GM12878 (cell line): Measurements from ENCODE around the gene UBA7. TPM values are rescaled to one million over a fixed set of nuclear protein-coding genes. Genes with fewer than 3 reads are reported as not detected.

Experiments used
- ATAC-seq: fragments of 200-7000 bp; cut with Tn5 transposase; 3 replicates; pipeline ENCODE4 v1.9.1; 2020; ENCODE audit warnings: mild to moderate bottlenecking, moderate library complexity
- BruUV-seq: library from RNA; stranded (reverse); fragments of 400-500 nt; replicated peaks from 2 replicates; lab custom pipeline; 2021; lab: Mats Ljungman, UMichigan
- CTCF ChIA-PET: fragments of 300-600 bp; sonication (Branson Sonifier 250); formaldehyde crosslinking; extraction: SDS; loops from one replicate; lab custom pipeline; 2021; ENCODE audit warnings: inconsistent platforms; lab: Yijun Ruan, JAX
- POLR2A ChIA-PET: fragments of 350-600 bp; formaldehyde crosslinking; extraction: SDS; loops from one replicate; lab custom pipeline; 2021; ENCODE audit warnings: inconsistent platforms; lab: Charles Lee
- RAD21 ChIA-PET: fragments of 300-600 bp; sonication (Branson Sonifier 250); formaldehyde crosslinking; loops from one replicate; lab custom pipeline; 2023; ENCODE audit warnings: antibody characterized with exemption; ENCODE audit not compliant: unreplicated experiment; lab: Charles Lee
- SMC1A ChIA-PET: fragments of 300-600 bp; sonication (Branson Sonifier 250); formaldehyde crosslinking; loops from one replicate; lab custom pipeline; 2023; ENCODE audit not compliant: unreplicated experiment, uncharacterized antibody; lab: Charles Lee
- DNase-seq: peaks from one replicate; pipeline ENCODE4 v3.0.0-alpha.2; 2011; ENCODE audit warnings: low read depth, low spot score
- FAIRE-seq: peaks from 3 replicates; lab custom pipeline; 2011; peaks lifted over from hg19 to GRCh38; lab: Jason Lieb, UNC
- H2AFZ ChIP-seq: 2 replicates; pipeline ENCODE4 v1.6.0; 2011; ENCODE audit warnings: low read depth, low read length, control low read depth; ENCODE audit not compliant: control insufficient read depth
- H3K27ac ChIP-seq: 2 replicates; pipeline ENCODE4 v1.5.1; 2011; ENCODE audit warnings: control low read depth; ENCODE audit not compliant: control insufficient read depth, insufficient read depth
- H3K27me3 ChIP-seq, 2 experiments: replicated peaks in 1 of 2; 2 replicates each; pipeline versions ENCODE4 v1.6.0 to v1.6.1; 2011; ENCODE audit warnings: low read length in 1 of 2; ENCODE audit not compliant: control insufficient read depth in 2 of 2, insufficient read depth in 2 of 2
- H3K36me3 ChIP-seq, 2 experiments: 2 replicates each; pipeline ENCODE4 v1.5.1; 2011; ENCODE audit warnings: low read length in 1 of 2; ENCODE audit not compliant: control insufficient read depth in 2 of 2, insufficient read depth in 2 of 2
- H3K4me1 ChIP-seq: 2 replicates; pipeline ENCODE4 v1.6.1; 2011; ENCODE audit warnings: mild to moderate bottlenecking, low read length, moderate library complexity, mixed read lengths; ENCODE audit not compliant: control insufficient read depth, insufficient read depth
- H3K4me2 ChIP-seq: 2 replicates; pipeline ENCODE4 v1.6.0; 2011; ENCODE audit warnings: control low read depth; ENCODE audit not compliant: control insufficient read depth, insufficient read depth
- H3K4me3 ChIP-seq: fragments of 200-600 bp; sonication (generic); 2 replicates; pipeline ENCODE4 v1.5.1; 2016
- H3K79me2 ChIP-seq: 2 replicates; pipeline ENCODE4 v1.6.0; 2011; ENCODE audit warnings: low read length; ENCODE audit not compliant: control insufficient read depth, insufficient read depth
- H3K9ac ChIP-seq: 2 replicates; pipeline ENCODE4 v1.8.0; 2011; ENCODE audit warnings: low read length, control low read depth, mixed read lengths; ENCODE audit not compliant: control insufficient read depth, insufficient read depth
- H3K9me3 ChIP-seq: replicated peaks from 3 replicates; pipeline ENCODE4 v1.5.1; 2011; ENCODE audit warnings: mild to moderate bottlenecking, low read length; ENCODE audit not compliant: control insufficient read depth, insufficient read depth
- H4K20me1 ChIP-seq: 2 replicates; pipeline ENCODE4 v1.6.0; 2011; ENCODE audit not compliant: control insufficient read depth, insufficient read depth
- HCFC1 ChIP-seq: fragments of 150-350 bp; IDR thresholded peaks from 2 replicates; pipeline ENCODE4 v1.6.1; 2014; ENCODE audit warnings: low read length
- JUND ChIP-seq: IDR thresholded peaks from 2 replicates; pipeline ENCODE4 v1.6.1; 2012; ENCODE audit warnings: low read depth, mild to moderate bottlenecking, low read length, improper control_type of control experiment, moderate library complexity
- LARP7 ChIP-seq: fragments of 450-650 bp; IDR thresholded peaks from 2 replicates; pipeline ENCODE4 v1.6.1; 2017; ENCODE audit warnings: mild to moderate bottlenecking
- NKRF ChIP-seq: fragments of 450-650 bp; conservative IDR thresholded peaks from 2 replicates; pipeline ENCODE4 v1.6.1; 2017; ENCODE audit warnings: mild to moderate bottlenecking, moderate library complexity
- POLR2AphosphoS5 ChIP-seq: IDR thresholded peaks from 2 replicates; pipeline ENCODE4 v1.6.1; 2011; ENCODE audit warnings: mild to moderate bottlenecking, low read length, inconsistent platforms
- RB1 ChIP-seq: fragments of 450-650 bp; formaldehyde crosslinking; IDR thresholded peaks from 2 replicates; pipeline ENCODE4 v1.6.1; 2017; ENCODE audit warnings: mild to moderate bottlenecking, borderline replicate concordance
- SMC3 ChIP-seq: IDR thresholded peaks from 2 replicates; pipeline ENCODE4 v1.6.1; 2011; ENCODE audit warnings: low read length, improper control_type of control experiment, borderline replicate concordance
- TBL1XR1 ChIP-seq: IDR thresholded peaks from 2 replicates; pipeline ENCODE4 v1.6.1; 2012; ENCODE audit warnings: low read depth, low read length, improper control_type of control experiment
- ZBTB33 ChIP-seq: fragments of 450-650 bp; IDR thresholded peaks from 2 replicates; pipeline ENCODE4 v1.6.1; 2017; ENCODE audit warnings: mild to moderate bottlenecking
- WGBS: methylation state at CpG from one replicate; pipeline ENCODE4 v1.1.6; 2016; ENCODE audit warnings: low lambda C conversion rate; ENCODE audit not compliant: insufficient replicate concordance, insufficient coverage; ENCODE audit errors: missing lambda C conversion rate; 5-methylcytosine and 5-hydroxymethylcytosine counted together
- in situ Hi-C: fragments of 300-500 bp; cut with MboI; formaldehyde crosslinking; loops from 9 replicates; pipeline ENCODE4 v1.14.3; 2018; ENCODE audit warnings: mixed read lengths
- intact Hi-C: fragments of 100-400 bp; cut with micrococcal nuclease; formaldehyde crosslinking; loops from one replicate; pipeline ENCODE4 v1.14.2; 2022; ENCODE audit not compliant: unreplicated experiment
- polyA plus RNA-seq, 11 experiments: library from polyadenylated mRNA; depleted of rRNA in 4 of 11; unstranded in 6 of 11; stranded (reverse) in 5 of 11; fragments of >200 nt; fragmentation: Nextera tagmentation in 4 of 11; fragmentation: Illumina TruSeq in 1 of 11; extraction: Ambion mirVana in 4 of 11; extraction: Trizol in 1 of 11; gene quantifications; 1 replicate in 1 of 11; 2 replicates in 10 of 11; pipeline versions ENCODE4 v1.2.1 to v1.2.3, GENCODE V29; 2011 to 2016; ENCODE audit warnings: inconsistent platforms in 2 of 11, missing spikeins in 2 of 11, low read depth in 1 of 11
- total RNA-seq, 4 experiments: library from RNA; depleted of rRNA in 3 of 4; stranded (reverse); fragments of >200 nt in 3 of 4; fragmentation: Illumina TruSeq in 1 of 4; extraction: Trizol in 1 of 4; gene quantifications; 2 replicates each; pipeline versions ENCODE4 v1.2.1 to v1.2.3, GENCODE V29; 2013 to 2021

UBA7 gene
- total and polyA plus RNA-seq, 10 of the 15 experiments (the other 5 are each of a cell fraction or from before 2014, with no cell fraction given) = 11.8 to 116 (median 46.7) TPM

GRCh38 chr3:49802719-49803464 lies 10.9 kb downstream of the UBA7 start, which contains the start of gene INKA1 (continued):
- peak; percentile 89; the same call in 1 of the 2 replicates for TF ChIP-seq SMC3
- TF ChIP-seq LARP7 = peak; percentile 59; the same call in 1 of the 2 replicates
- TF ChIP-seq TBL1XR1 = 0 out of 2 replicates have a peak, but pooled peaks have one; percentile 35
- no peak for TF ChIP-seq HCFC1
- TF ChIP-seq NKRF = peak; percentile 57
- 0 out of 2 replicates have a peak, but pooled peaks have one; percentile 14 for TF ChIP-seq POLR2AphosphoS5
- TF ChIP-seq JUND = no peak
- peak; percentile 92; the same call in 1 of the 2 replicates for TF ChIP-seq RB1

GRCh38 chr3:49801160-49801559 lies 12.6 kb downstream of the UBA7 start:
- no peak for TF ChIP-seq ZBTB33

More at GRCh38 chr3:49801160-49801559, 12.6 kb downstream of the UBA7 start:
- intact Hi-C loops (no loop called here), in situ Hi-C loops (loop anchor here (5.0 kb wide), 1 partner anchor 106 kb away; no protein-coding TSS in a partner anchor)
- Histone ChIP-seq H4K20me1 (no peaks in the 10 kb centered on the region), H3K27me3 (no peaks in the 10 kb centered on the region; a peak in 1 of 4 replicates), H2AFZ (no peak overlapping the region), H3K36me3 (no peaks in the 10 kb centered on the region), H3K79me2 (no peaks in the 10 kb centered on the region), H3K27ac (no peak overlapping the region), H3K9ac (no peak overlapping the region), H3K4me1 (peaks cover 23% of the 10 kb centered on the region), H3K9me3 (no peaks in the 10 kb centered on the region), H3K4me3 (no peak overlapping the region), H3K4me2 (no peak overlapping the region)
- WGBS = 31% methylated on average over 2 of the region's 2 CpGs
- ATAC-seq (no peak), DNase-seq (no peak), FAIRE-seq (no peak)
- RAD21 ChIA-PET = interaction anchor here (8.0 kb wide), 1 partner anchor 39 kb away, joined by 182 read pairs; no protein-coding TSS in a partner anchor
- CTCF ChIA-PET = interaction anchor here (1.9 to 12.0 kb wide), 6 partner anchors 13 to 106 kb away, joined by 6 to 327 read pairs (median 44); partner anchors contain the start of genes MST1R and UBA7
- POLR2A ChIA-PET = no interaction called here
- SMC1A ChIA-PET = interaction anchor here (2.9 to 9.4 kb wide), 2 partner anchors 12 to 38 kb away, joined by 23 to 146 read pairs; partner anchors contain the start of gene UBA7
- no TSS peak for BruUV-seq
